CD4-positive, alpha-beta T cell treated with Interleukin-1 beta for 1 hour (primary cell): ENCODE data around the gene BIRC3.
"Not testable (repeated sequence)": the region's sequence is repeated elsewhere in the genome, so short reads cannot be mapped to it uniquely, and the experiment has no call there.

Experiments
- DNase-seq, 2 donors: peaks; one replicate each; pipeline ENCODE4 v3.0.0-alpha.2; 2020 to 2022

Gene BIRC3

DNA sequence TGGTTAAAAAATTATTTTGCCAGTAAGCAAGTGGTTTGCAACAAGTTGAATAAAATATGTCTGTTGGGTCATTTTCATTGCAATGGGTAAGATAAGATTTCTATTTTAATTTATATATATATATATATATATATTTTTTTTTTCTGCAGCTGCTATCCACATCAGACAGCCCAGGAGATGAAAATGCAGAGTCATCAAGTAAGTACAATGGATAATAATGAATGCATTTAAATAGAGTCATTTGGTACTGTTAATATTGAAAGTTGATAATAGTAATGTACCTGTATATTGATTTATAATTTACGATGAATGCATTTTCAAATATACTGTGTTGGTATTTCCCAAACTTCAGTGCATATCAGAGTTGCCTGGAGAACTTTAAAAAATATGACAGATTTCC is 11.5 kb downstream of the BIRC3 start:
- DNase-seq, result no peak

DNA sequence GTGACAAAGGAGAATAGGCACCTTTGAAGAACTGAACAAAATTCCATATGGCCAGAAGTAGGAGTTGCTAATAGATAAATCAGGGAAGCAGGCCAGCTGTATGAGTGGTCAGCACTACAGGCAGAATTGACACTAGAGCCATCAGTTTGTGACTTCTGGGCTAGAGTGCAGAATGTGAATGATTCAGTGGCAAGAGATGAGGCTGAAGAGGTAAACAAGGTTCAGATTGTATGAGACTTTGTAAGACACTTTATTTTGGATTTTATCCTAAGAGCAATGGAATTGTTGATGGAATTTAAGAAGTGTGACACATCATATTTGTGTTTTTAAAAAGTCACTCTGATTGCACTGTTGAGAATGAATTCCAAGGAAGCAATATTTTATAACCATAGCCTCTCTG is 12.9 kb downstream of the BIRC3 start:
- DNase-seq, result no peak

GRCh38 chr11:102331341-102331740 is 14.1 kb downstream of the BIRC3 start:
- no peak for DNase-seq

- no peak for DNase-seq
Observed at GRCh38 chr11:102332611-102332994, 15.3 kb downstream of the BIRC3 start.

- no peak for DNase-seq
Observed at GRCh38 chr11:102338479-102339010, 21.3 kb downstream of the BIRC3 start.

DNA sequence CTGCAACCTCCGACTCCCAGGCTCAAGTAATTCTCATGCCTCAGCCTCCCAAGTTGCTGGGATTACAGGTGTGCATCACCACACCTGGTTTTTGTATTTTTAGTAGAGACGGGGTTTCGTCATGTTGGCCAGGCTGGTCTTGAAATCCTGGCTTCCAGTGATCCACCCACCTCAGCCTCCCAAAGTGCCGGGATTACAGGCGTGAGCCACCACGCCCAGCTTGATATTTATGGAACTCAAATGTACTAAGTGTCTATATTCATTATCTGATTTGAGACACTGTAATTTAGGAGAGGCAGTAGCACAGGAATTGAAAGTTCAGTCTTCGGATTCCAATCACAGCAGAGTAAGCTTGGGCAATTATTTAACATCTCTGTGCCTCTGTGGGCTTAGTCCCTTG is 24.0 kb downstream of the BIRC3 start:
- DNase-seq, result not testable (repeated sequence)

DNA sequence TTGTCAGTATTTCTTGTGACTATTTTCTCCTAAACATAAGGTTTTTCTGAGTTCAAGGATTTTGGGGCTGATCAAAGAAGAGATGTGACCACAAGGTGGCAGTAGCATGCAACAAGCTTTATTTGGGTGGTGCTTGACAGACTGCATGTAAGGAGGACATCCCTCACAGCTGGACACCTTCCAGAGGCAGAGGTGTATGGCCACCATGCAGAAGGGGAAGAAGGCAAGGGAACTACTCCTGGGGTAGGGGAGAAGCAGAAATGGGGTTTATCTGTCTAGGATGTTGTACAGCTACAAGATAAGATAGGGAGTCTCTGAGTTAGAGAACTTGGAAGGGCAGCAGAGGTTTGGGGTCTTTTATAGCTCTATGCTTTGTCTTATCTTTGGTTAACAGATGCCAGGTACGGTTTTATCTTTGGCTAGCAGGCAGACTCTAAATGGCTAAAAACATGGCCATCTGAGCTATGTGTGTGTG is 24.6 kb downstream of the BIRC3 start:
- DNase-seq, result peak; percentile 74 to 81

DNA sequence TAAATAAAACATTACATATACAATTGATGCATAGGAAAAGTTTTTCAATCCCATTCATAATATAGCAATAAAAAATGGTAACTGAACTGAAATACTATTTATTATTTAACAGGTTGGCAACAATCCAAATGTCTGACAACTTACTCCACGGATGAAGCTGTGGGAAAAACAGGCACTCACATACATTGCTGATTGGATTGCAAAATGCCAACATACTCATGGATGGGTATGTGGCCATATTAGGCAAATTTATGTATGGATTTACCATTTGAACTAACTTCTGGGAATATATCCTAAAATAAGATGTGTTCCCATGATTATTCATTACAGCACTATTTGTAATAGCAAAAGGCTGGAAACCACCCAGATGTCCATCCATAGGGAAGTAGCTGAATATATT is 26.5 kb downstream of the BIRC3 start:
- no peak for DNase-seq

- DNase-seq, result peak; percentile 25 to 46
Observed at GRCh38 chr11:102345904-102346303, 28.6 kb downstream of the BIRC3 start.

DNA sequence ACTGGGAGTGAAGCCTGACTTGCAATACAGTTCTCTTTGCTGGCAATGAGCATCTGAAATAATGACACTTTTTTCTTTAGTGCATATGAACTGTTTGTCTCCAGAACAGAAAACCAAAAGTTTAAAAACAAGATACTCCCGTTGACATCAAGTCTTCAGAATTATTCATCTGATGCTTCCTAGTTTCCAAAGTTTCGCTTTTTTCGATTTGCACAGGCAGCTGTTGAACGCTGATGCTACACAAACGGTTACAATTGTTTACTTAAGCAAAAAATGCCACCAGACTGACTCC is 29.1 kb downstream of the BIRC3 start:
- DNase-seq, result no peak

DNA sequence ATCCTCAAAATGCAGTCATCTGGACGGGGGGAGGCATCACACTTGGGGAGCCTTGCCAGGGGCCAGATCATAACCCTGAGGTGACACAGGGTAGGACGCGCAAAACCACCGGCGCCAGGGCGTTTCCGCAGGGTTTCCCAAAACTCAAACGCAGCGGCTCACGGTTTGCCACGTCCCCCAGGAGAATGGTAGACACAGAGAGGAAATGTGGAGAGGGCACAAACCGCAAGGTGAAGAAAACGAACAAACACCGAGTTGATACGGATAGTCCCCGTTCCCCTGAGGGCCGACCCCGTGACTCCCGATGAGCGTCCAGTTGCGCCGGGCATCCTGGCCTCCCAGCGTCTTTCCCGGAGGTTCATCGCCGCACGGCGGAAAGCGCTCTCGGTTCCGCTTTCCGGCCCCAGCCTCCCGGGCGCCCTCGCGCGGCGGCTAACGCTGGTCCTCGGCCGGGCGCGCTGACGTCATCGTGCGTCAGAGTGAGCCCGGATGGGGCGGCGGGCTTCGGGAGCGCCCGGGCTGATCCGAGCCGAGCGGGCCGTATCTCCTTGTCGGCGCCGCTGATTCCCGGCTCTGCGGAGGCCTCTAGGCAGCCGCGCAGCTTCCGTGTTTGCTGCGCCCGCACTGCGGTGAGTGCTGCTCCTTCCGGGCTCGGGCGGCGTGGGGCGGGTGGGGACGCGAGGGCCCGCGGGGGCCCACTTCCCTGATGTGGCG is 29.6 kb downstream of the BIRC3 start, which contains the start of gene BIRC2:
Gene BIRC2, plus strand, starts transcription at position 467 of the 714 bp plus-strand sequence. CDS start 2,641 bp downstream, outside the sequence.
- peak; percentile 94 for DNase-seq

DNA sequence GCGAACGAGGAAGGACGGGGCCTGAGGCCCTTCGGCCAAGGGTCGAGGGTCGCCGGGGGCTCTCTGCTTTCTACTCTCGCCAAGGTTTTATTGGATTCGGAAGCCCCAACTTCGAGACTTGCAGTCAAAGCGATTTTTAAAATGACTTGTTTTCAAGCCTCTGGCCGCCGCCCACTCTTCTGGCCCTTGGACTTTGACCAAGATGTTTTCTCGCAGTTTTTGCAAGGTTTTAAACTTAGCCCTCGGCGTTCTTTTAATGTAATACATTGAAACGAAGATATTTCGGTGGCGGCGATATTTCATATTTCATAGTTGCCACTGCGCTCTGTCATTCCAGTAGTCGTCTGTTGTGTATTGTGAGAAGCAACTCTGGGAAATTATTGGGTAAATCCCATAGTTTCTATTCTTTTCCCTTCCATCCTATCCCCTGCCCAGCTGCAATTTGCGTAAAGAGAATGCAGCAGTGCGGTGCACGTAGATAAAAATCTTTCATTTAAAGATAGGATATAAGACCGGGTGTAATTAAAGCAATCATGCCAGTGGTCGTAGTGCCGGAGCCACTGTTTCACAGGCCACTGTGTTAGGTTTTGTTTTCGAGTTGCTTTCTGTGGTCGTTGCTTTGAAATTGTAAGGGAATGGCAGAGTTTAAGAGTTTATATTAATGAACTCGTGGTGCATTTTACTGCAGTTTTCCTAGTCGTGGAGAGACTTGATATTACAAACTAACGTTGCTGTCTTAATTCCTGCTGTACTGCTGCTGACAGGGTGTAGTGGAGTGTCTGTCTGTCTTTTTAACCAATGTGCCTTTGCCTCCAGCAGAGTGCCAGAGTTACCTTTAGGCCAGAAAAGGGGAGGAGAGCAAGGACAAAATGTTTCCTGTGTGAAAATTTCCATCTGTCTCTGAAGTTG is 30.4 kb downstream of the BIRC3 start:
- DNase-seq, result peak in 1 of 2 donors; percentile 48

- no peak for DNase-seq
Observed at GRCh38 chr11:102357116-102357515, 39.8 kb downstream of the BIRC3 start.

- DNase-seq, result no peak
Observed at GRCh38 chr11:102359372-102359771, 42.1 kb downstream of the BIRC3 start.

- peak; percentile 26 to 31 for DNase-seq
Observed at GRCh38 chr11:102360681-102361080, 43.4 kb downstream of the BIRC3 start.

- peak; percentile 46 to 63 for DNase-seq
Observed at GRCh38 chr11:102361086-102362031, 44.1 kb downstream of the BIRC3 start.

GRCh38 chr11:102364991-102365390 is 47.7 kb downstream of the BIRC3 start:
- no peak for DNase-seq

DNA sequence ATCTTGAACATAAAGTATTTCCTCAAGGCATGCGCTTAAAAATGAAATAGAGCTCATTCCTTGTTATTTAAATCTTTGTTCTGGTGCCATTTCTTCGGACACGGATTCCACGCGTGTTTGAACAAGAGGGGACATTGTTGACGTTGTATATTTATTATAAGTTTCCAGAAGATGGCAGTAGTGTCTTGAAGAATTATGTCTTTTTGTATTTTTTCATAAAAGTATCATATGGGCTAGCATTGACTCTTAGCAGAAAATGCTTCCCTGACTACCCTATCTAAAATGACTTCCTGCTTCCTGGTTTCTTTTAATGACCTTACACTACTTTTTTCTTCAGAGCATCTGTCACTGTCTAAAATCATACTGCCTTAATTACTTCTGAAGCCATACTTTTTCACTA is 50.1 kb downstream of the BIRC3 start:
- DNase-seq, result peak in 1 of 2 donors; percentile 39

DNA sequence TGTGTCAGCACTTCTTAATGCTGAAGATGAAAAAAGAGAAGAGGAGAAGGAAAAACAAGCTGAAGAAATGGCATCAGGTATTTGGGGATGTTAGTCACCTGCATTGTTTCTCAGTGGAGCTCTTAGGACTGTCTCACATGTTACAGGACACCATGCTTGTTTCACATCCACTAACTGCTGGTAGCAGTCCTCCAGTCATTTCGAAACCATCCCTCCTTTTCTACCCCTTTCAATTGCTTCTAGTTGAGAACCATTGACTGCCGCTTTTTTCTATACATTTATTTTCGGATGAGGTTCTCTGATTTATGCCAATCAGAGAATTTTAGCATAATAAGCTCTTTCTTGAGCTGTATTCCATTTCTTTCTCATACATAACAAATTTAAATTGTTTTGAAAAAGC is 51.2 kb downstream of the BIRC3 start:
- DNase-seq, result no peak

DNA sequence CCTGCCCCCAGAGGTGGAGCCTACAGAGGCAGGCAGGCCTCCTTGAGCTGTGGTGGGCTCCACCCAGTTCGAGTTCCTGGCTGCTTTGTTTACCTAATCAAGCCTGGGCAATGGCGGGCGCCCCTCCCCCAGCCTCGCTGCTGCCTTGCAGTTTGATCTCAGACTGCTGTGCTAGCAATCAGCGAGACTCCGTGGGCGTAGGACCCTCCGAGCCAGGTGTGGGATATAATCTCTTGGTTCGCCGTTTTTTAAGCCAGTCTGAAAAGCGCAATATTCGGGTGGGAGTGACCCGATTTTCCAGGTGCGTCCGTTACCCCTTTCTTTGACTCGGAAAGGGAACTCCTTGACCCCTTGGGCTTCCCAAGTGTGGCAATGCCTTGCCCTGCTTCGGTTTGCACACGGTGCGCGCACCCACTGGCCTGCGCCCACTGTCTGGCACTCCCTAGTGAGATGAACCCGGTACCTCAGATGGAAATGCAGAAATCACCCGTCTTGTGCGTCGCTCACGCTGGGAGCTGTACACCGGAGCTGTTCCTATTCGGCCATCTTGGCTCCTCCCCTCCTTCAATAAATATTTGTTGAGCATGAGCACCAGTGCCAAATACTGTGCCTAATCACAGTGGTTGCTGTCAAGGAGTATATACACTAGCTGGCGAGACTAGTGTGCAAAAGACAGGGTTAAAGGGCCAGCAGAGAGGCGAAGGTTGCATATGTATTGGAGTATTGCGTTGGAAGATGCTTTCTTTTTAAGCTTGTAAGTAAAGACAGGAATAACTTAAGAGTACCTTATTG is 57.5 kb downstream of the BIRC3 start:
- not testable (repeated sequence) for DNase-seq

- no peak for DNase-seq
Observed at GRCh38 chr11:102375720-102376399, 58.6 kb downstream of the BIRC3 start.
